HL-60 (cell line): ENCODE data around the gene ADAM33.

Source experiments
- DNase-seq, 2 experiments: peaks; one replicate each; pipeline ENCODE4 v3.0.0-alpha.2; 2010 to 2020; ENCODE audit warnings: low read depth in 1 of 2, low spot score in 1 of 2
- H3K27ac ChIP-seq: fragments of 250-450 bp; sonication (Bioruptor Pico); replicated peaks from 2 replicates; pipeline ENCODE4 v1.5.1; 2020; ENCODE audit warnings: mild to moderate bottlenecking, moderate library complexity
- H3K27me3 ChIP-seq: fragments of 250-450 bp; sonication (Bioruptor Pico); 2 replicates; pipeline ENCODE4 v1.5.1; 2021; ENCODE audit warnings: mild to moderate bottlenecking, moderate library complexity; ENCODE audit not compliant: insufficient read depth, poor library complexity, severe bottlenecking
- H3K4me3 ChIP-seq: replicated peaks from 2 replicates; pipeline ENCODE4 v1.5.1; 2011; ENCODE audit warnings: mild to moderate bottlenecking, control low read depth, low read length; ENCODE audit not compliant: insufficient read depth
- CTCF ChIP-seq: IDR thresholded peaks from one replicate; pipeline ENCODE4 v1.5.1; 2011; ENCODE audit warnings: low read length, control low read depth, inconsistent platforms; ENCODE audit not compliant: insufficient read depth
- GABPA ChIP-seq: IDR thresholded peaks from 2 replicates; pipeline ENCODE4 v1.6.1; 2012; ENCODE audit warnings: low read depth
- POLR2AphosphoS5 ChIP-seq: IDR thresholded peaks from 2 replicates; pipeline ENCODE4 v1.6.1; 2012; ENCODE audit warnings: low read depth
- REST ChIP-seq: IDR thresholded peaks from 2 replicates; pipeline ENCODE4 v1.6.1; 2012; ENCODE audit warnings: low read depth; ENCODE audit not compliant: insufficient replicate concordance
- SPI1 ChIP-seq: IDR thresholded peaks from 2 replicates; pipeline ENCODE4 v1.6.1; 2012; ENCODE audit warnings: low read depth, mild to moderate bottlenecking, borderline replicate concordance

Gene ADAM33

DNA sequence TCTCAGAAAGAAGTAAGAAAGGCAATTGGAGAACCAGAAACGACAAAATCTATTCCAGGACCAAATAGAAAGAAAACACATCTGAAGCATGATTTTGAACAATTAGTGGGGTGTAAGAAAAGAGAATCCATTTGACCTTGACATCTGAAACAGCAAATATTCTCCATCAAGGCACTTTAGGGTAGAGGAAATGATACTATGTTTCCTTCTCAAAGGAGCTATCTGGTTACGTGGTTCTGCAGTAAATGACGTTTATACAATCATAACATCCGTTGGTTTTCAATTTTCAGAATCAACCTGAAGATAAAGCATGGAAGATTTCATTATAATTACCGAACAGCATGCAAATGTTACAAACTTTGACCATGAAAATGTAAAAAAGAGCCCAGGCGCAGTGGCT lies 38.8 kb upstream of the ADAM33 start:
- Histone ChIP-seq H3K4me3 (no peak overlapping the region), H3K27ac (no peak overlapping the region), H3K27me3 (no peaks in the 10 kb centered on the region)
- TF ChIP-seq GABPA (no peak), CTCF (no peak), POLR2AphosphoS5 (no peak), REST (no peak), SPI1 (no peak)
- DNase-seq, result no peak

GRCh38 chr20:3720068-3720467 lies 38.3 kb upstream of the ADAM33 start:
- Histone ChIP-seq H3K27ac (no peak overlapping the region), H3K4me3 (no peak overlapping the region), H3K27me3 (no peaks in the 10 kb centered on the region)
- no peak for TF ChIP-seq GABPA
- no peak for TF ChIP-seq POLR2AphosphoS5
- no peak for TF ChIP-seq REST
- TF ChIP-seq SPI1, result no peak
- TF ChIP-seq CTCF, result no peak
- DNase-seq, result no peak

- DNase-seq, result no peak
- Histone ChIP-seq H3K4me3 (no peak overlapping the region), H3K27ac (no peak overlapping the region), H3K27me3 (no peaks in the 10 kb centered on the region)
- TF ChIP-seq GABPA (no peak), CTCF (no peak), POLR2AphosphoS5 (no peak), SPI1 (no peak), REST (no peak)
Measured at GRCh38 chr20:3719046-3719445, 37.2 kb upstream of the ADAM33 start.
